GM18511 (cell line): ENCODE data around the gene HLA-DQA2.
"Not testable (repeated sequence)": the region's sequence is repeated elsewhere in the genome, so short reads cannot be mapped to it uniquely, and the experiment has no call there.

Source experiments
- ATAC-seq: cut with Tn5 transposase; IDR thresholded peaks from one replicate; pipeline ENCODE4 v1.9.1; 2021; ENCODE audit warnings: mild to moderate bottlenecking, moderate library complexity; ENCODE audit not compliant: unreplicated experiment

HLA-DQA2 gene

GRCh38 chr6:32775071-32775470, 33.9 kb downstream of the HLA-DQA2 start:
- ATAC-seq, result no peak

- no peak for ATAC-seq
Observed at GRCh38 chr6:32779036-32779435, 37.8 kb downstream of the HLA-DQA2 start.

GRCh38 chr6:32782923-32783322, 41.7 kb downstream of the HLA-DQA2 start:
- not testable (repeated sequence) for ATAC-seq

GRCh38 chr6:32785781-32786533, 44.8 kb downstream of the HLA-DQA2 start:
- ATAC-seq, result no peak

GRCh38 chr6:32790306-32790705, 49.1 kb downstream of the HLA-DQA2 start:
- ATAC-seq, result no peak

GRCh38 chr6:32792901-32793435, 51.8 kb downstream of the HLA-DQA2 start:
- ATAC-seq, result no peak

- no peak for ATAC-seq
Observed at GRCh38 chr6:32794510-32794909, 53.3 kb downstream of the HLA-DQA2 start.
